NOMO-1 (cell line): ENCODE data around the gene HPS1.

Experiments
- DNase-seq, 2 experiments: peaks; one replicate each; lab custom pipeline; 2025; ENCODE audit not compliant: unreplicated experiment in 2 of 2; lab: John Stamatoyannopoulos, UW

The HPS1 gene

DNA sequence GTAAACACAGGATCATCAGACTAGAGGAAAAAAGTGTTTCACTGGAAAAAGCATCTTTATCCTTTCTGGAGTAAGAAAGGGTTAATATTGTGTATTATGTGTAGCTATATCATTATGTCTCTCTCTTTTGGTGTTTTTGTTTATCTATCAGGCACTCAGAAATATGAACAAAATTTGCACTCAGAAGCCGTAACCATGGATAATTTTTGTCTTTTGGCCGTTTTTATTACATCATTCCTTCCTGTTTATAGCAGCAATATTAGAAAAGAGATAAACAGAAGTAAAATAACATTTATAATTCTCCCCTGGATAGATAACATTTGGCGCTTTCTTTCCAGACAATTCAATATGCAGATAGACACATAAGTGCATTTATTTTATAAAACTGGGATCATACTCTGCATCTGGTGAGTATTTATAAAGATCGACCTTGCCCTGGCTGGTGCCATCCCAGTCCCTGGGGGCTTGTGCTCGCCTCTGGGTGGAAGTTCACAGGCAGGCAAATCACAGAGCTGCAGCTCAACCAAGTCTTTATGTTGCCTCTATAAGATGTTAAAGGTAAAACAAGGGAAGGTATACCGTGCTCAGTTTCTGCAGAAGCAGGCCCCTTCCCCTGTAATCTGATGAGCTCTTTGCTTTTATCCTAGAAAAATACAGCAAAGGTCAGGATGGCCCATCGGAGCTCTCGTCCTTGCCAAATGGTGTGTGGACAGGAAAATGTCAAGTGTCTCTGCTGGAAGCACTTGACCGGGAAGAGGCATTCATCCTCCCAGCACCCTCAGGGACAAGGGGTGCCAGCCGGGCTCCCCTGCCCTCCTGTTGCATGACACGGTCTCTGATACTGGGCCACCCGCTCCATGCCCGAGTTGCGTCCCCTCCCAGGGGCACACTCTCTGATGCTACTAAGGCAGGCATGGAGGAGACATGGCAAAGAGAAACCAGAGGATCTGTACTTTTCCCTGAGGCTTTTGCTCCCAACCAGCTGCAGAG lies 75.6 kb downstream of the HPS1 start:
- DNase-seq = no peak

DNA sequence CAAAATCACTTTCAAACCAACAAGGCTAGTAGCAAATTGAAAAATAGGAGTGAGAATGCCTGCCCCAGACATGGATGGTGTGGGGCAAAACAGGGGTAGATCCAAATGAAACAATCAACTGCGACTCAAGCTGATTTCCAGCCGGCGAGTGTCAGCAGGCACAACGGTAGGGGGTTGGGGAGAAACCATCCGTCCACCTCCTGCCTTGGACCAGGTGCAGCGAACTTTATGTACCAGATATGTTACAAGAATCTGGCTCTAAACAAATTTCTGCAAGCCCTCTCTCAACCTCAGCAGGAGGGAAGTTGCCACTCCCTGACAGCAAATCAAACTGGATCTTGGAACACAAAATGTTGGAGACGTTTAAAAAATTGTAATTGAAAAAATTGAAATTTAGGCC lies 76.9 kb downstream of the HPS1 start:
- no peak for DNase-seq

DNA sequence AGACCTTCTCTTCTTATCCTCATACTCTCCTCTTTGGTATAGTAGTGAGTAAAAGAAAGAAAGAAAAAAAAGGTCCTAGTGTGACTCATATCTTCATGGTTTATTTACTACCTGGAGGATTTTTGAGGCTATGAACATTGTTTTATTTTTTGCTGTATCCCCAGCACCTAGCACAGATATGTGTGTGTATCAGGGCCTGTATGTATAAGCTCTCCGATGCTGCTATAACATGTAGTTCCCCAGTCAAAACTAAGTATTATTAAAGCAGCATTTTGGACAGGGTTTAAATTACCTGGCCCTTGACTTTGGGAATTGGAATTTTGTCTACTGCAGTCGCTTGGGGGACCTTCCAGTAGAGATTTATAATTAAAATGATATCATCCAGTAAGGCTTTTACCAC lies 78.1 kb downstream of the HPS1 start:
- no peak for DNase-seq

DNA sequence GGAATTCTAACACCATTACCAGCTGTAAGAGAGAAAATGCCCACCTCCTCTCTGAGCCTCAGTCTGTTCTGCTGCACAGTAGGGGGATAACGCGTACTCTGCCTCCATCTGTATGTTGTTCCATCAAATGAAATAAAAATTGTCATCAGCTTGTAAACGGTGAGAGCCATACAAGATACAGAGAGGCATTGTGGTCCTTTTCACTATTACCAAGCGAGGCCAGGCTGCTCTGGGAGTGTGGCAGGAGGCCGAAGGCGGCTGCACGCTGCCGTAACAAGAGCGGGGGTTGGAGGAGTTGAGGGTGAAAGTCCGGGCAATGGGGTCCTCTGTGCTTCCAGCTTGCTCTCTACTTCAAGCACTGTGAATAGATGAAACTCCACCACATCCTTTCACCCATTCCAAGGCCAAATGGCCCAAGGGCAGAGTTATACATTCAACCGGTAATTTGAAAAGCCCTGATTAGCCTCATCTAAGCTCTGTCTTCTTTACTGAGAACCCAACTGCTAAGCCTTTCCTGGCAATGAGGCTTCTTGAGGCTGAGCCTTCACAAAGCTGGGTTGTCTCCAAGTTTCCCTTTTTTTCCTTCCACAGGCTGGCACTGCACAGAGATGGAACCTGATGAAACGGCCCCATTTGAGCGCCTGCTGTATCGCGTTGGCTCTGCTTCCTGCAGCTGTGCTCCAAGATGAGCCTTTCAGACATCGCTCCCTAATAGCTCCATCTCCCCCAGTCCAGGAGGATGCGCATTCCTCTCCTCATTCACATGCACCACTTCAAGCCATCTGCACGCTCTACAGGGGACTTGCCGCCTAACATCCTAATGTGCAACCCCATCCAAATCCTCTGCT lies 78.9 kb downstream of the HPS1 start:
- DNase-seq = no peak
